GM12891 (cell line): Measurements from ENCODE around the gene LRRC1.

Experiments used
- PAX5 ChIP-seq: IDR thresholded peaks from 2 replicates; pipeline ENCODE4 v1.6.1; 2011; ENCODE audit warnings: low read length, moderate library complexity, mild to moderate bottlenecking; ENCODE audit not compliant: insufficient read depth, severe bottlenecking
- POLR2A ChIP-seq: IDR thresholded peaks from 2 replicates; pipeline ENCODE4 v1.6.1; 2011; ENCODE audit warnings: low read depth, low read length, control low read depth
- POLR2AphosphoS5 ChIP-seq: IDR thresholded peaks from 2 replicates; pipeline ENCODE4 v1.6.1; 2011; ENCODE audit warnings: low read depth, low read length, control low read depth
- POU2F2 ChIP-seq: IDR thresholded peaks from 2 replicates; pipeline ENCODE4 v1.6.1; 2011; ENCODE audit warnings: low read depth, mild to moderate bottlenecking, control low read depth, low read length, moderate library complexity
- TAF1 ChIP-seq: IDR thresholded peaks from 2 replicates; pipeline ENCODE4 v1.6.1; 2011; ENCODE audit warnings: low read depth, low read length, control low read depth

GRCh38 chr6:53959717-53960116 lies 164.9 kb downstream of the LRRC1 start:
- TF ChIP-seq PAX5 = no peak
- TF ChIP-seq POLR2A = no peak
- no peak for TF ChIP-seq POLR2AphosphoS5
- no peak for TF ChIP-seq TAF1
- no peak for TF ChIP-seq POU2F2
